Left kidney (tissue), 2 donors: ENCODE data around the gene NCOR1. TPM values are rescaled to one million over a fixed set of nuclear protein-coding genes. Genes with fewer than 3 reads are reported as not detected.
"Not testable (repeated sequence)": the region's sequence is repeated elsewhere in the genome, so short reads cannot be mapped to it uniquely, and the experiment has no call there.

Experiments used
- DNase-seq: peaks from one replicate; pipeline ENCODE4 v3.0.0-alpha.2; 2013
- polyA plus RNA-seq: library from polyadenylated mRNA; unstranded; fragments of 120-200 nt; gene quantifications from one replicate; pipeline ENCODE4 v1.2.1, GENCODE V29; 2013; ENCODE audit not compliant: insufficient read length

The NCOR1 gene
- polyA plus RNA-seq, 1 donor = 136 TPM

- no peak for DNase-seq
Observed at GRCh38 chr17:16100737-16101400, 114.5 kb downstream of the NCOR1 start.

DNA sequence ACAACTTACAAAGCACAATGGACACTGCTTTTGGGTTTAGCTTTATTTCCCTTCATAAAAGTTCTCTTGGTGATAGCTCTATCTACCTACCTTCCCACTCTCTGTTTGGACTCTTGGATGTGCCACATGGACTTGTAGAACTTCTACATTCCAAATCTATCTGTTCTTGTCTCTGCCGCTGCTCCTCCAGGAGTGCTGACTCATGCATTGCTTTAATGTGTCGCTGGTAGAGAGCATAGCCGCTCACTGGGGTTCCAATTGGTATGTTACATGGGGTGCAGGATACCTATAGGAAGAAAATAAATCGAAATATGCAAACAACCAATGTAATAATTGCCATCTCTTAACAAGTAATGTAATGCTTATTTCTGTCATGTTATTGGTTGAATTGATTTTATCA, 123.6 kb downstream of the NCOR1 start:
- DNase-seq = no peak

DNA sequence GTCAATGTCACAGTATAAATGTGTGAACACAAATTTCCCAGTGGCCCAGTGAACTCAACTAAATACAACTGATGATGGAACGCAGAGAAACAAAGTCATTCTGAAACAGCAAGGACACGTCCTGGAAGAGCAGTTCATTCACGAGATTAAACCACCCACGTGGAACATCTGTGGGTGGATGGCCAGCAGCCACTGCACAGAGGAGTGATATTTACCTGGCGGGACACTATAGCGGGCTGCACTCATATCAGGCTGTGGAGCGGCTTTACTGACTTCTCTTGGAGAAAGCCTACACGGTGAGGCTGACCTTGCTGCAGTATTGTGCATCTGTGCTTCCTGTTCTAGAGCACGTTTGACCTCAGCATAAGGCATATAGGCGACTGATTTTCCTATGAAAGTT, 128.4 kb downstream of the NCOR1 start:
- no peak for DNase-seq

DNA sequence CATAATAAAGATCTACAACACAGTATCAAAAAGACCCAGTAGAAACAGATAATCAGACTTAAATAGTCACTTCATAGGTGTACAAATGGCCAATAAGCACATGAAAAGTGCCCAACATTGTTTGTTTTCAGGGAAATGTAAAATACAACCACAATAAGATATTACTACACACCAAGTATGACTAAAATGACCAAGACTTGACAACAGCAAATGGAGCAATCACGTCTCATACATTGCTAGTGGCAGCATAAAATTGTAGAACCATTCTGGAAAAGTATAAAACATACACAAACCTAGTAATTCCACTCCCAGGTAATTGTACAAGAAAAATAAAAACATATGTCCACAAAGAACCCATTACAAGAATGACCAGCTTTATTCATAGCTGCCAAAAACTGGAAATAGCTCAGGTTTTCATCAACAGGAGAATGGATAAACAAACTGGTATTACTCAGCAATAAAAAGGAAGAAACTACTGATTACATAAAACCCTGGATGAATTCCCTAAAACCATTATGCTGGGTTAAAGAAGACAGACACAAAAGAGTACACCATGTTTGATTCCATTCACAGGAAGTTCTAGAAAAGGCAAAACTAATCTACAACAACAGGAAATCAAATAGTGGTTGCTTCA, 130.2 kb downstream of the NCOR1 start:
- DNase-seq = no peak

DNA sequence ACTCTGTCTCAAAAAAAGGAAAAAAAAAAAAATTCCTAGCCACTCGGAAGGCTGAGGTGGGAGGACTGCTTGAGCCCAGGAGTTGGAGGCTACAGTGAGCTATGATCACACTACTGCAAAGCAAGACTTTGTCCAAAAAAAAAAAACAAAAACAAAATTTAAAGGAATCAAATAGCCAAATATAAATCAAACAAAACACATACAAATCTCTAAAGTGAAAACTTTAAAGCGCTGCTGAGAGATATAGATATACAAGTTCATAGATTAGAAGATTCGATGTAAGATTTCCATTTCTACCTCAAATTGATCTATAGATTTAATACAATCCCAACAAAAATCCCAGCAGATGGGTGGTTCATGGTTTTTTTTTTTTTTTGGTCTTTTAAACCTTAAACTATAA, 132.1 kb downstream of the NCOR1 start:
- no peak for DNase-seq

GRCh38 chr17:16081507-16082087, 133.7 kb downstream of the NCOR1 start:
- DNase-seq = no peak

GRCh38 chr17:16080366-16080765, 135.0 kb downstream of the NCOR1 start:
- no peak for DNase-seq

- no peak for DNase-seq
Observed at GRCh38 chr17:16075949-16076348, 139.4 kb downstream of the NCOR1 start.

- DNase-seq = no peak
Observed at GRCh38 chr17:16074423-16074822, 140.9 kb downstream of the NCOR1 start.

DNA sequence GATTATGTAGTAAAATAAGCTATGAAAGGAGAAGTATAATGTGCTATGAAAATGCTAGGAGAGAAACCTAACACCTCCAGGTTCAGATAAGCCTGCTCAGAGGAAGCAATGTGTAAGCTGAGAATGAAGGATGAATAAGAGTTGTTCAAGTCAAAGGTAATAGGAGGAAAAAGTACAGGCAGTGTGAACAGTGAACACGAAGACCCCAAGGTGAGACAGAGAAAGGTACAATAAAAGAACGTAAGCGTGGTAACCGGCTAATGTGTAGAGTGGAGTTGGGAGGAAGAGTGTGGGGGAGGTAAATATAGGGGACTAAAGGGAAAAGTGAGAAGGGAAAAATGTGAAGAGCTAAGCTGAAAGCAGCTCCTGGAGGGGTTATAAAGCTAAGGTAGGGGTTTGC, 141.5 kb downstream of the NCOR1 start:
- DNase-seq = no peak

DNA sequence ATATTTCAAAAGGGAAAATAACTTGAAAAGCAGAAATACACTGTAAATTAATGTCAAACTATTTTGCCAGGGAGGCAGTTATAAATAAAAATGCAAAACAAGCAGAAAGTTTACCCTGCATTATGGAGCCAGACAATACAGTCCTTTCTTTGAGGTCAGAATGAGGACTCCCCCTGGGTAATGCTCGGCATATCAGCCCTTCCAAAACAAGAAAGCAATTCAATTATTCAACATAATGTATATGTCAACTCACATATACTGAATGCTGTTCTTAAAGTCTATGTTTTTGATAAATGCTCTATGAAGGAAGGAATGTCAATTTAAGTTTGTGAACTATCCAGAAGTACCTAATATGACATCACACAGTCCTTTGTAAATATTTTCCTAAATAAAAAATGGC, 143.3 kb downstream of the NCOR1 start:
- DNase-seq = no peak

GRCh38 chr17:16068323-16068722, 147.0 kb downstream of the NCOR1 start:
- no peak for DNase-seq

- DNase-seq = no peak
Observed at GRCh38 chr17:16066125-16066524, 149.2 kb downstream of the NCOR1 start.

- DNase-seq = no peak
Observed at GRCh38 chr17:16061631-16062030, 153.7 kb downstream of the NCOR1 start.

GRCh38 chr17:16055139-16055538, 160.2 kb downstream of the NCOR1 start:
- DNase-seq = not testable (repeated sequence)

DNA sequence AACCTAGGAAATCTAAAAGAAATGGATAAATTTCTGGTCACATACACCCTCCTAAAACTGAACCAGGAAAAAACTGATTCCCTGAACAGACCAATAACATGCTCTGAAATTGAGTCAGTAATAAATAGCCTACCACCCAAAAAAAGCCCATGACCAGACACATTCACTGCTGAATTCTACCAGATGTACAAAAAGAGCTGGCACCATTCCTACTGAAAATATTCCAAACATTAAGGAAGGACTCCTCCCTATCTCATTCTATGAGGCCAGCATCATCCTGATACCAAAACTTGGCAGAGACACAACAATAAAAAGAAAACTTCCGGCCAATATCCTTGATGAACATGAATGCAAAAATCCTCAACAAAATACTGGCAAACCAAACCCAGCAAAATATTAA, 162.8 kb downstream of the NCOR1 start:
- DNase-seq = no peak

DNA sequence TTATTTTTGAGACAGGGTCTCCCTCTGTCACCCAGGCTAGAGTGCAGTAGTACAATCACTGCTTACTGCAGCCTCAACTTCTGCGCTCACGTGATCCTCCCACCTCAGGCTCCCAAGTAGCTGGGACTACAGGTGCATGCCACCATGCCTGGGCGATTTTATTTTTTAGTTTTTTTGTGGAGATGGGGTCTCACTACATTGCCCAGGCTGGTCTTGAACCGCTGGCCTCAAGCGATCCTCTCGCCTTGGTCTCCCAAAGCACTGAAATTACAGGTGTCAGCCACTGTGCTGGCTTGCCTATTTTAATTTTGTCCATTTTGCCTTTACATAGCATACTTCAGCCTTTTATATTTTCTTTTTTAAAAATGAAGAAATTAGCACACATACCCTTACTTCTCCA, 164.5 kb downstream of the NCOR1 start:
- no peak for DNase-seq

GRCh38 chr17:16048811-16049449, 166.4 kb downstream of the NCOR1 start:
- DNase-seq = no peak

- no peak for DNase-seq
Observed at GRCh38 chr17:16046966-16047365, 168.4 kb downstream of the NCOR1 start.

DNA sequence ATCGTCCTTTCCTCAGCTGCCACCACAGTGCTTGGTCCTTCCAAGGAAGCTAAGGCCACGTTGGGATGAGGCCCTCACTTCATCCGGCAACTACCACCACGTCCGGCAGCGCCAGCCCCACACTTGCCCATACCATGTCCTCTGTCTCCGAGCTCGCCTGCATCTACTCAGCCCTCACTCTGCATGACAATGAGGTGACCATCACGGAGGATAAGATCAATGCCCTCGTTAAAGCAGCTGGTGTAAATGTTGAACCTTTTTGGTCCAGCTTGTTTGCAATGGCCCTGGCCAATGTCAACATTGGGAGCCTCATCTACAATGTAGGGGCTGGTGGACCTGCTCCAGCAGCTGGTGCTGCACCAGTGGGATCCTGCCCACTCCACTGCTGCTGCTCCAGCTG, 170.8 kb downstream of the NCOR1 start:
- DNase-seq = no peak

GRCh38 chr17:16040710-16041251, 174.6 kb downstream of the NCOR1 start:
- DNase-seq = no peak

GRCh38 chr17:16037636-16038035, 177.7 kb downstream of the NCOR1 start:
- DNase-seq = no peak

DNA sequence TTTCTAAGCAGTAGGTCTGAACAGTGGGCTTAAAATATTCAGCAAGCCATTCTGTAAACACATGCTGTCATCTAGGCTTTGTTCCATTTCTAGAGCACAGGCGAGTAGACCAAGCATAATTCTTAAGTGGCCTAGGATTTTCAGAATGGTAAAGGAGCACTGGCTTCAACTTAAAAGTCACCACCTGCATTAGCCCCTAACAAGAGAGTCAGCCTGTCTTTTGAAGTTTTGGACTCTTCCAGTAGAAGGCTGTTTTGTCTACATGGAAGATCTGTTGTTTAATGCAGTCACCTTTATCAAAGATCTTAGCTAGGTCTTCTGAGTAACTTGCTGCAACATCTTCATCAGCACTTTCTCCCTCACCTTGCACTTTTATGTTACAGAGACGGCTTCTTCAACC, 179.1 kb downstream of the NCOR1 start:
- DNase-seq = no peak
